Sigmoid colon (tissue), 3 donors: ENCODE measurements around the gene SPON2.

Experiments used
- POLR2A ChIP-seq, 2 donors: fragments of 450-650 bp; IDR thresholded peaks; one replicate each; pipeline ENCODE4 v1.6.1; 2016; ENCODE audit warnings: antibody characterized with exemption in 2 of 2, mild to moderate bottlenecking in 2 of 2, moderate library complexity in 2 of 2
- TF ChIP-seq, protein P1 (sequence below), 4 experiments: fragments of 450-650 bp in 3 of 4; fragments of 200-600 bp in 1 of 4; IDR thresholded peaks; one replicate each; pipeline ENCODE4 v1.5.1; 2016 to 2019; ENCODE audit warnings: antibody characterized with exemption in 4 of 4, mild to moderate bottlenecking in 3 of 4, moderate library complexity in 2 of 4

DNA sequence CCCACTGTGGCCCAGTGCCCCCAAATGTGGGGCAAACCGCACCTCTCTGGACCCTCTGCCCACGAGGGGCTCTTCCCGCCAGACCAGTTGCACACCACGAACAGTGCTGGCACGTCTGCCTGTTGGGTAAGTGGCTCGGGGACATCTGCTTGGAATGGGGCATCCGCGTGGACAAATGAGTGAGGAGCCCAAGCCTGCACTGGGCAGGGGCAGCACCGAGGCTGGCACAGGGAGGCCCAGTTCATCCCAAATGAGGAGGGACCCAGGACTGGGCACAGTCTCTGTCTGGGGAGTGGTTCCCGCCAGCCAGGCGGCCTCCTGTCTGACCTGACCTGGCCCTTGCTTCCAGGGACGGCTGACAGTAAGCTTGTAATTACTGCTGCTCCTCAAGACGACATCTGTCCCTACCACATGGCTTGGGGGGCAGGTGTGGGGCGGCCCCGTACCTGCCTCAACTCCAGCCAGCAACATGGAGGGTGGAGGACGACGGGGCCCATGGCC, 3.2 kb downstream of the SPON2 start:
- TF ChIP-seq, protein P1, sequence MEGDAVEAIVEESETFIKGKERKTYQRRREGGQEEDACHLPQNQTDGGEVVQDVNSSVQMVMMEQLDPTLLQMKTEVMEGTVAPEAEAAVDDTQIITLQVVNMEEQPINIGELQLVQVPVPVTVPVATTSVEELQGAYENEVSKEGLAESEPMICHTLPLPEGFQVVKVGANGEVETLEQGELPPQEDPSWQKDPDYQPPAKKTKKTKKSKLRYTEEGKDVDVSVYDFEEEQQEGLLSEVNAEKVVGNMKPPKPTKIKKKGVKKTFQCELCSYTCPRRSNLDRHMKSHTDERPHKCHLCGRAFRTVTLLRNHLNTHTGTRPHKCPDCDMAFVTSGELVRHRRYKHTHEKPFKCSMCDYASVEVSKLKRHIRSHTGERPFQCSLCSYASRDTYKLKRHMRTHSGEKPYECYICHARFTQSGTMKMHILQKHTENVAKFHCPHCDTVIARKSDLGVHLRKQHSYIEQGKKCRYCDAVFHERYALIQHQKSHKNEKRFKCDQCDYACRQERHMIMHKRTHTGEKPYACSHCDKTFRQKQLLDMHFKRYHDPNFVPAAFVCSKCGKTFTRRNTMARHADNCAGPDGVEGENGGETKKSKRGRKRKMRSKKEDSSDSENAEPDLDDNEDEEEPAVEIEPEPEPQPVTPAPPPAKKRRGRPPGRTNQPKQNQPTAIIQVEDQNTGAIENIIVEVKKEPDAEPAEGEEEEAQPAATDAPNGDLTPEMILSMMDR (IDR thresholded peaks at IDR 0.05): no peak
- TF ChIP-seq POLR2A (IDR thresholded peaks at IDR 0.05): no peak
